B cell (primary cell): ENCODE results near the gene CCDC68. TPM values are rescaled to one million over a fixed set of nuclear protein-coding genes. Genes with fewer than 3 reads are reported as not detected.

Source experiments
- ATAC-seq: fragments of 200-7000 bp; cut with Tn5 transposase; one replicate; pipeline ENCODE4 v1.10.0; 2021; ENCODE audit warnings: low read depth, mild to moderate bottlenecking, moderate number of reproducible peaks, moderate library complexity
- CTCF ChIA-PET: fragments of 350-600 bp; sonication (Branson Sonifier 250); formaldehyde crosslinking; loops from one replicate; lab custom pipeline; 2021; ENCODE audit warnings: antibody characterized with exemption, inconsistent platforms; lab: Charles Lee
- POLR2A ChIA-PET: fragments of 350-600 bp; sonication (Branson Sonifier 250); formaldehyde crosslinking; loops from one replicate; lab custom pipeline; 2021; ENCODE audit warnings: antibody characterized with exemption; lab: Charles Lee
- DNase-seq: peaks from one replicate; pipeline ENCODE4 v3.0.0; 2013
- H2AFZ ChIP-seq: 2 replicates; pipeline ENCODE4 v1.6.1; 2012; ENCODE audit warnings: mild to moderate bottlenecking, low read depth, low read length; ENCODE audit not compliant: insufficient read depth, poor library complexity, severe bottlenecking
- H3K27ac ChIP-seq, 2 donors: 1 replicate in 1 of 2; 2 replicates in 1 of 2; pipeline ENCODE4 v1.5.1; 2012 to 2013; ENCODE audit warnings: low read length in 2 of 2, mild to moderate bottlenecking in 2 of 2, moderate library complexity in 1 of 2
- H3K27me3 ChIP-seq, 4 experiments: fragments of 200-600 bp in 1 of 4; sonication (generic) in 1 of 4; replicated peaks in 1 of 4; 1 replicate in 2 of 4; 2 replicates in 2 of 4; pipeline versions ENCODE4 v1.6.1 to v1.7.0; 2013 to 2016; ENCODE audit warnings: low read length in 3 of 4, mild to moderate bottlenecking in 2 of 4, mixed read lengths in 1 of 4, moderate library complexity in 1 of 4; ENCODE audit not compliant: insufficient read depth in 4 of 4, control insufficient read depth in 3 of 4; ENCODE audit errors: control extremely low read depth in 1 of 4
- H3K36me3 ChIP-seq, 2 experiments: replicated peaks in 1 of 2; 1 replicate in 1 of 2; 2 replicates in 1 of 2; pipeline versions ENCODE4 v1.6.1 to v1.7.1; 2013; ENCODE audit warnings: low read length in 1 of 2; ENCODE audit not compliant: insufficient read depth in 2 of 2, control insufficient read depth in 1 of 2; ENCODE audit errors: control extremely low read depth in 1 of 2, extremely low read depth in 1 of 2
- H3K4me1 ChIP-seq, 2 donors: fragments of 200-600 bp in 1 of 2; sonication (generic) in 1 of 2; 1 replicate in 1 of 2; 2 replicates in 1 of 2; pipeline versions ENCODE4 v1.5.1 to v1.6.1; 2013 to 2017; ENCODE audit warnings: low read length in 2 of 2; ENCODE audit not compliant: control insufficient read depth in 2 of 2, insufficient read depth in 2 of 2
- H3K4me2 ChIP-seq: replicated peaks from 2 replicates; pipeline ENCODE3; 2012; ENCODE audit warnings: mild to moderate bottlenecking, low read depth, low read length; ENCODE audit not compliant: poor library complexity, severe bottlenecking
- H3K4me3 ChIP-seq, 5 experiments: fragments of 200-600 bp in 1 of 5; sonication (generic) in 1 of 5; 1 replicate in 3 of 5; 2 replicates in 2 of 5; pipeline versions ENCODE4 v1.5.1 to v1.7.0; 2011 to 2016; ENCODE audit warnings: low read length in 4 of 5, mild to moderate bottlenecking in 4 of 5, low read depth in 2 of 5, control low read depth in 1 of 5, moderate library complexity in 1 of 5; ENCODE audit not compliant: insufficient read depth in 1 of 5; ENCODE audit errors: control extremely low read depth in 1 of 5, extremely low read depth in 1 of 5
- H3K79me2 ChIP-seq: fragments of 200-600 bp; sonication (generic); one replicate; pipeline ENCODE4 v1.6.0; 2016; ENCODE audit warnings: low read length; ENCODE audit not compliant: control insufficient read depth, insufficient read depth
- H3K9ac ChIP-seq: fragments of 200-600 bp; sonication (generic); 2 replicates; pipeline ENCODE4 v1.6.1; 2017; ENCODE audit warnings: mild to moderate bottlenecking, low read length, moderate library complexity
- H3K9me3 ChIP-seq, 3 donors: one replicate each; pipeline versions ENCODE4 v1.6.1 to v1.7.1; 2013; ENCODE audit warnings: low read length in 2 of 3; ENCODE audit not compliant: control insufficient read depth in 2 of 3, insufficient read depth in 1 of 3; ENCODE audit errors: control extremely low read depth in 1 of 3
- H4K20me1 ChIP-seq: 2 replicates; pipeline ENCODE4 v1.6.0; 2012; ENCODE audit warnings: mild to moderate bottlenecking, low read length; ENCODE audit not compliant: insufficient read depth, control insufficient read depth, poor library complexity, severe bottlenecking
- H3K27ac Mint-ChIP-seq: one replicate; pipeline ENCODE4 v1.8.0; 2021; ENCODE audit warnings: mixed read lengths
- H3K27me3 Mint-ChIP-seq: one replicate; pipeline ENCODE4 v1.8.0; 2021; ENCODE audit warnings: mixed read lengths
- H3K4me1 Mint-ChIP-seq: one replicate; pipeline ENCODE4 v1.8.0; 2021; ENCODE audit warnings: mixed read lengths
- H3K4me3 Mint-ChIP-seq: one replicate; pipeline ENCODE4 v1.8.0; 2021; ENCODE audit warnings: mixed read lengths
- H3K9me3 Mint-ChIP-seq: one replicate; pipeline ENCODE4 v1.8.0; 2022; ENCODE audit warnings: mixed read lengths; ENCODE audit not compliant: insufficient read depth
- CTCF ChIP-seq: fragments of 200-600 bp; IDR thresholded peaks from one replicate; pipeline ENCODE4 v1.8.0; 2022; ENCODE audit warnings: antibody characterized with exemption, mild to moderate bottlenecking
- EZH2 ChIP-seq: IDR thresholded peaks from 2 replicates; pipeline ENCODE4 v1.6.1; 2012; ENCODE audit warnings: borderline replicate concordance, low read depth, mild to moderate bottlenecking, moderate library complexity, low read length; ENCODE audit not compliant: insufficient read depth, poor library complexity, severe bottlenecking
- WGBS: methylation state at CpG from one replicate; pipeline ENCODE4 v1.1.5; 2013; ENCODE audit warnings: missing lambda C conversion rate; ENCODE audit not compliant: insufficient coverage; 5-methylcytosine and 5-hydroxymethylcytosine counted together
- intact Hi-C: fragments of 100-400 bp; cut with micrococcal nuclease; formaldehyde crosslinking; loops from one replicate; pipeline ENCODE4 v1.10.0; 2022
- polyA plus RNA-seq: library from polyadenylated mRNA; depleted of rRNA; stranded (reverse); fragments of >200 nt; gene quantifications from 2 replicates; pipeline ENCODE4 v1.2.3, GENCODE V29; 2012
- total RNA-seq, 2 donors: library from RNA; stranded (reverse); fragments of 120-200 nt in 1 of 2; gene quantifications; 1 replicate in 1 of 2; 2 replicates in 1 of 2; pipeline versions ENCODE4 v1.2.3 to v1.2.4, GENCODE V29; 2013 to 2022

Gene CCDC68
- total and polyA plus RNA-seq, 2 donors (not counting 1 experiment from before 2014, with no cell fraction given): 0.01 to 0.32 TPM

GRCh38 chr18:54881229-54881768, 78.0 kb downstream of the CCDC68 start:
- TF ChIP-seq CTCF: no peak
- no peak for TF ChIP-seq EZH2
- DNase-seq: no peak
- H3K4me3 ChIP-seq: no peak overlapping the region
- no peaks in the 10 kb centered on the region for H4K20me1 ChIP-seq
- no peaks in the 10 kb centered on the region for H3K4me1 ChIP-seq
- Mint-ChIP-seq H3K4me3 (no peak overlapping the region), H3K9me3 (no peaks in the 10 kb centered on the region), H3K27ac (no peak overlapping the region), H3K4me1 (no peaks in the 10 kb centered on the region), H3K27me3 (no peaks in the 10 kb centered on the region)
- H3K27me3 ChIP-seq: no peaks in the 10 kb centered on the region
- 100% methylated on average over 2 of the region's 6 CpGs for WGBS
- no peaks in the 10 kb centered on the region for H3K79me2 ChIP-seq
- POLR2A ChIA-PET: no interaction called here
- no peak overlapping the region for H3K4me2 ChIP-seq
- no peaks in the 10 kb centered on the region for H3K9me3 ChIP-seq
- no peak overlapping the region for H3K9ac ChIP-seq
- no peak overlapping the region for H2AFZ ChIP-seq
- no peak for ATAC-seq
- intact Hi-C loops: no loop called here
- CTCF ChIA-PET: no interaction called here
- H3K36me3 ChIP-seq: no peaks in the 10 kb centered on the region
- no peak overlapping the region for H3K27ac ChIP-seq

GRCh38 chr18:54880395-54881105, 78.7 kb downstream of the CCDC68 start:
- TF ChIP-seq CTCF (no peak), EZH2 (no peak)
- no peak for DNase-seq
- no peak overlapping the region for H3K4me2 ChIP-seq
- no peaks in the 10 kb centered on the region for H3K9me3 ChIP-seq
- Mint-ChIP-seq H3K4me1 (no peaks in the 10 kb centered on the region), H3K4me3 (no peak overlapping the region), H3K27ac (no peak overlapping the region), H3K27me3 (no peaks in the 10 kb centered on the region), H3K9me3 (no peaks in the 10 kb centered on the region)
- no peak overlapping the region for H3K9ac ChIP-seq
- H3K4me1 ChIP-seq: no peaks in the 10 kb centered on the region
- H3K79me2 ChIP-seq: no peaks in the 10 kb centered on the region
- H3K36me3 ChIP-seq: no peaks in the 10 kb centered on the region
- CTCF ChIA-PET: no interaction called here
- H3K27me3 ChIP-seq: no peaks in the 10 kb centered on the region
- H3K27ac ChIP-seq: no peak overlapping the region
- H4K20me1 ChIP-seq: no peaks in the 10 kb centered on the region
- H3K4me3 ChIP-seq: no peak overlapping the region
- POLR2A ChIA-PET: no interaction called here
- intact Hi-C loops: no loop called here
- ATAC-seq: no peak
- H2AFZ ChIP-seq: no peak overlapping the region
- 100% methylated on average over 4 of the region's 5 CpGs for WGBS
